ENCODE data around the gene PCSK5.
A peak's percentile ranks its signal among the peaks of the same experiment; 100 is the strongest.

Gene PCSK5

GRCh38 chr9:75873712-75874111 is 16.8 kb upstream of the PCSK5 start:
- H3K4me3 Mint-ChIP-seq: no peak overlapping the region
- no peaks in the 10 kb centered on the region for H3K36me3 Mint-ChIP-seq (ENCODE audit: low read depth)
- H3K27ac Mint-ChIP-seq: no peak overlapping the region
- peaks cover 14% of the 10 kb centered on the region for H3K4me1 Mint-ChIP-seq (ENCODE audit: low read depth)
- no peaks in the 10 kb centered on the region for H3K9me3 Mint-ChIP-seq
- no peaks in the 10 kb centered on the region for H3K27me3 Mint-ChIP-seq

DNA sequence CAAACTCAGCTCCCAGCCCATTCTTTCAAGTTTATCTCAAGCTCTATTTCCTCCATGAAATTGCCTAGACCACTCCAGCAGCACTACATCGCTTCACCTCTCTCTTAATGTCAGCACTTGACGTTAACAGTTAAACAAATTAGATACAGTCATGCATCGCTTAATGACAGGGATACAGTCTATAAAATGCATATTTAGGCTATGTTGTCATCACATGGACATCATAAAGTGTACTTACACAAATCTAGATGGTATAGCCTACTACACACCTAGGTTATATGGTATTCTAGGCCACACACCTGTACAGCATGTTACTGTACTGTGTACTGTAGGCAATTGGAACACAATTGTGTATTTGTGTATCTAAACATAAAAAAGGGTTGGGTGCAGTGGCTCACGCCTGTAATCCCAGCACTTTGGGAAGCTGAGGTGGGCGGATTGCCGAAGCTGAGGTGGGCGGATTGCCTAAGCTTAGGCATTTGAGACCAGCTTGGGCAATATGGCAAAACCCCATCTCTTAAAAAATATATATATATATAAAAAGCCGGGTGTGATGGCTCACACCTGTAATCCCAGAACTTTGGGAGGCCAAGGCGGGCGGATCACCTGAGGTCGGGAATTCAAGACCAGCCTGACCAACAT is 13.4 kb upstream of the PCSK5 start:
- H3K27ac Mint-ChIP-seq: no peak overlapping the region
- H3K27me3 Mint-ChIP-seq: no peaks in the 10 kb centered on the region
- H3K4me1 Mint-ChIP-seq (ENCODE audit: low read depth): no peaks in the 10 kb centered on the region
- no peaks in the 10 kb centered on the region for H3K36me3 Mint-ChIP-seq (ENCODE audit: low read depth)
- no peak overlapping the region for H3K4me3 Mint-ChIP-seq
- no peaks in the 10 kb centered on the region for H3K9me3 Mint-ChIP-seq

DNA sequence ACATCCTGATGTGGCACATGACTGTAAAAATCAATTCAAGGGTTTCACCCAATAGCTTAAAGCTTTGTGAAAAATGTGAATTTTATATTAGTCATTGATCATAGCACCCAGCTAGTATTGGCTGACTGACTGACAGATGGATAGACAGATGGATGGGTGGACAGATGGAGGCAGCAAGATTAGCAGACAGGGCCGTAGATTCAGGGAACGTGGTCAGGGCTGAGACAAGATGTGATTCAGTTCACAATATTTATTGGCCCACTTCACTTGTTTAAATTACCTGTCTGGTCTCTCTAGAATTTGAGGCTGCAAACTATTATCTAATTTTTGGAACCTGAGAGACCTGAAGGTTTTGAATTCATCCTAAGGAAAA is 12.0 kb upstream of the PCSK5 start:
- no peaks in the 10 kb centered on the region for H3K9me3 Mint-ChIP-seq
- no peak overlapping the region for H3K27ac Mint-ChIP-seq
- no peaks in the 10 kb centered on the region for H3K4me1 Mint-ChIP-seq (ENCODE audit: low read depth)
- H3K36me3 Mint-ChIP-seq (ENCODE audit: low read depth): no peaks in the 10 kb centered on the region
- no peaks in the 10 kb centered on the region for H3K27me3 Mint-ChIP-seq
- no peak overlapping the region for H3K4me3 Mint-ChIP-seq

GRCh38 chr9:75880618-75881017 is 9.9 kb upstream of the PCSK5 start:
- H3K9me3 Mint-ChIP-seq: no peaks in the 10 kb centered on the region
- H3K4me3 Mint-ChIP-seq: no peak overlapping the region
- H3K27ac Mint-ChIP-seq: no peak overlapping the region
- no peaks in the 10 kb centered on the region for H3K4me1 Mint-ChIP-seq (ENCODE audit: low read depth)
- H3K36me3 Mint-ChIP-seq (ENCODE audit: low read depth): no peaks in the 10 kb centered on the region
- H3K27me3 Mint-ChIP-seq: no peaks in the 10 kb centered on the region

DNA sequence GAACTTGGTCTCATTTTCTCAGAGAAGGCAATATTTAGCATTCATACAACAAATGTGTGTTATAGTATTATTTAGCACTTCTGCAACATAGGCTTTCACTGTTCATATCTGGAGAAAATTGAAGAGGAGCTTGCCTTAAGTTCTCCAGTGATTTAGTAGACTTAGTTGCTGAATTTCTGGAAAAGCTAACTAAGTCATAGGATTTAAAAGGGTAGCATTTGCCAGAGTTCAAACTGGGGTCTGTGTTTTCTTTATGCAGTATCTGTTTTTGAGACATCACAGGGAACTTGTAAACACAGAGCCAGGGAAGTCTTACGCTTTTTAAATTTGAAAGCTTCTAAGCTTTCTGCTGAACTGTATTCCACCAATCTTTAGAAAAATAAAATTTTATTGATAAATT is 8.7 kb upstream of the PCSK5 start:
- Mint-ChIP-seq H3K27ac (no peak overlapping the region), H3K36me3 (ENCODE audit: low read depth) (no peaks in the 10 kb centered on the region), H3K4me3 (no peak overlapping the region), H3K9me3 (no peaks in the 10 kb centered on the region), H3K27me3 (no peaks in the 10 kb centered on the region), H3K4me1 (ENCODE audit: low read depth) (no peaks in the 10 kb centered on the region)

DNA sequence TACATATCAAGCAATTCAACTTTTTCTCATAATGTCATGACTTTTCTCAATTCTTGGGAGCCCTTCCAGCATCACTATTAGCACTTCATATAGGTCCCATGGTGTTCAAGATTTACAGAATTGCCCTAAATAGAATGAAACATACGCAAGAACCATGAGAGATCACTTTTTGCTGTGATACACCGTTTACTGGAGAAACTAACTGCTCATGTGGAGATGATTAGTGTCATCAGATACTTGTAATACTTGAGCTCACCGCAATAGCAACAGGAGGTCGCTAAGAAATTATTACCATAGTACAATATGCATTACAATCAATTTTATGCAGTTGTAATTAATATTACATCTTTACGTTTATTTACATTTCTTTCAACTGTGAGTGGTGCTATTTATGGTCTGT is 4.8 kb upstream of the PCSK5 start:
- peaks cover 11% of the 10 kb centered on the region for H3K4me1 Mint-ChIP-seq (ENCODE audit: low read depth)
- H3K36me3 Mint-ChIP-seq (ENCODE audit: low read depth): no peaks in the 10 kb centered on the region
- no peaks in the 10 kb centered on the region for H3K9me3 Mint-ChIP-seq
- no peak overlapping the region for H3K4me3 Mint-ChIP-seq
- H3K27me3 Mint-ChIP-seq: peaks cover 6% of the 10 kb centered on the region
- H3K27ac Mint-ChIP-seq: no peak overlapping the region

- Mint-ChIP-seq H3K9me3 (no peaks in the 10 kb centered on the region), H3K27ac (peak overlapping the region; percentile 57), H3K27me3 (peaks cover 9% of the 10 kb centered on the region), H3K4me3 (peak overlapping the region; percentile 91), H3K4me1 (ENCODE audit: low read depth) (peaks cover 39% of the 10 kb centered on the region), H3K36me3 (ENCODE audit: low read depth) (no peaks in the 10 kb centered on the region)
These were observed 896 bp upstream of the PCSK5 start for GRCh38 chr9:75889577-75889976.

DNA sequence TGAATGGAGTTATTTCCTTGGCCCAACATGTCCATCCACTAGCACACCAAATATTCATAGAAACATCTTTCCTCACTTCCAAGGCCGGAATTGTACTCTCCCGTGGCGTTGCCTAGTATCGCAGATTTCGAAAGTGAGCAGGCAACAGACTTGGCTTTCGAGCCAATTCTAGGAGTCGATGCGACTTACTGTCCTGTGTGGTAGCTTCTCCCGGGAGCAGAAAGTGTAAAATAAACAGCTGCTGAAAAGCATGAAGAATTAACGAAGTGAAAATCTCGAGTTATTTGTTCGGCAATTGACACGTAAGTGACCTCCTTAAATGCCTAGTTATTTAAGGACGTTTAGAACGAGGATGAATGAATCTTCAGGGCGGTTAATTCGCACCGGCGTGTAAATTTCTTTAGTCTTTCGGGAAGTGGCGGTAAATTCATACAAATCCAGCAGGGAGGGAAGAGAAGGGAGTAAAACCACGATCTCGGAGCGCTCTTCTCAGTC is 449 bp upstream of the PCSK5 start:
- Mint-ChIP-seq H3K9me3 (no peaks in the 10 kb centered on the region), H3K27ac (peak overlapping the region; percentile 57), H3K36me3 (ENCODE audit: low read depth) (no peaks in the 10 kb centered on the region), H3K4me3 (peak overlapping the region; percentile 91), H3K27me3 (peaks cover 9% of the 10 kb centered on the region), H3K4me1 (ENCODE audit: low read depth) (peaks cover 39% of the 10 kb centered on the region)

- H3K36me3 Mint-ChIP-seq (ENCODE audit: low read depth): no peaks in the 10 kb centered on the region
- H3K27me3 Mint-ChIP-seq: peaks cover 9% of the 10 kb centered on the region
- H3K27ac Mint-ChIP-seq: peak overlapping the region; percentile 57
- peaks cover 46% of the 10 kb centered on the region for H3K4me1 Mint-ChIP-seq (ENCODE audit: low read depth)
- peak overlapping the region; percentile 90 for H3K4me3 Mint-ChIP-seq
- H3K9me3 Mint-ChIP-seq: no peaks in the 10 kb centered on the region
These were observed 836 bp downstream of the PCSK5 start for GRCh38 chr9:75891277-75891741.

DNA sequence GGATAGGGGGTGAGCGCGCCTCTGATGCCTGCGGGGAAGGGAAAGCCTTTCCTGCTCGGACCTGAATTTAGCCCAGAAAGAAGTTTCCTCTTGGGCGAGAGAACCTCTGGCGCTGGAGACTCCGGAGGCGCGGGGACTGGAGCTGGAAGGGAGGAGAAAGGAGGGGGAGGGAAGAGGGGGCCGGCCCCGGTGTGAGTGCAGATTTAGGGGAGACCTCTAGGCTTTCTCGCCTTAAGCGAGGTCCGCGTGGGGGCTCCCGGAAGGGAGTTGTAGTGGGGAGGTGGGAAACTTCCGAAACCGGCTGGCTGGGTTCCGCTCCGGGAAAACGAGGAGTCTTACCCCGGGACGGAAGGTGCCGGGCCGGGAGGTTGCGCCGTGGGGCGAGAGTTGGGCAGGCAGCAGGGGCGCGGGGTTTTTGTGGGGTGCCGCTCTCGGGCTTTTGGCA is 1.3 kb downstream of the PCSK5 start:
- peak overlapping the region; percentile 57 for H3K27ac Mint-ChIP-seq
- H3K4me3 Mint-ChIP-seq: peak overlapping the region; percentile 90
- peaks cover 9% of the 10 kb centered on the region for H3K27me3 Mint-ChIP-seq

DNA sequence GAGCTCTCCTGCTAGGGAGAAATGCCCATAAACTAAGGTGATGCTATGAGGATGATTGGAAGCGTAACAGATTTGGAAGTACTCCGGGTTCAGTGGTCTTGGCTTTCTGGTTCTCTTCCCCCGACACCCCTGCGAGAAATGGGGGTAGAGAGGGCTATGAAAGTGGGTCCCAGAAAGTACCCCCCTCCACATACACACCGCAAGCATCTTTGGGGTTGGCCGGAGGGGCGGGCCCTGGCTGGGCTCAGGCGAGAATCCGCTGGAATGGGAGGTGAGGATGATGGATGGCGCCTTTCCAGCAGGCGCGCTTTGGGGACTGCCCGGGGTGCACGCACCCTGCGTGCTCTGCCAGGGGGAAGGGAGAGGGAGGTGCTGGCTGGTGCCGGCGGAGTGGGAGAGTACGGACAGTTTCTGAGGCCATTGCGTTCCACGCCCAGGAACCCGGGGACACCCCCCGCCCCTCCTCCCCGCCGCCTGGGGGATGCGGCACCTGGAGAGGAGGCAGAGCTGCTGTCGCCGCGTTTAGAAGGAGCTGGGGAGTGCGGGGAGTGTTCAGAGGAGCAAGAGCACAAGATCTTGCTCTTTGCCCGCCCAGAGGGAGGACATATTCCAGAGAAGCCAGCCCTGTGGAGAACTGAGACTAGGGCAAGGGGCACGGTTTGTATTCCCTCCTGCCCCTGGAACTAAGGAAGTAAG is 1.9 kb downstream of the PCSK5 start:
- Mint-ChIP-seq H3K36me3 (ENCODE audit: low read depth) (no peaks in the 10 kb centered on the region), H3K4me1 (ENCODE audit: low read depth) (peaks cover 49% of the 10 kb centered on the region), H3K9me3 (no peaks in the 10 kb centered on the region), H3K4me3 (peak overlapping the region; percentile 90), H3K27me3 (peaks cover 9% of the 10 kb centered on the region), H3K27ac (peak overlapping the region; percentile 57)

More for the DNA sequence above, 1.3 kb downstream of the PCSK5 start:
- peaks cover 48% of the 10 kb centered on the region for H3K4me1 Mint-ChIP-seq (ENCODE audit: low read depth)
- H3K36me3 Mint-ChIP-seq (ENCODE audit: low read depth): no peaks in the 10 kb centered on the region
- H3K9me3 Mint-ChIP-seq: no peaks in the 10 kb centered on the region

GRCh38 chr9:75893106-75893505 is 2.6 kb downstream of the PCSK5 start:
- Mint-ChIP-seq H3K4me1 (ENCODE audit: low read depth) (peaks cover 49% of the 10 kb centered on the region), H3K27me3 (peaks cover 8% of the 10 kb centered on the region)

GRCh38 chr9:75894566-75894965 is 4.1 kb downstream of the PCSK5 start:
- H3K27me3 Mint-ChIP-seq: peaks cover 6% of the 10 kb centered on the region
- H3K36me3 Mint-ChIP-seq (ENCODE audit: low read depth): no peaks in the 10 kb centered on the region
- H3K4me1 Mint-ChIP-seq (ENCODE audit: low read depth): peaks cover 44% of the 10 kb centered on the region
- H3K9me3 Mint-ChIP-seq: no peaks in the 10 kb centered on the region
- no peak overlapping the region for H3K27ac Mint-ChIP-seq
- H3K4me3 Mint-ChIP-seq: no peak overlapping the region

More at GRCh38 chr9:75893106-75893505, 2.6 kb downstream of the PCSK5 start:
- H3K9me3 Mint-ChIP-seq: no peaks in the 10 kb centered on the region
- no peaks in the 10 kb centered on the region for H3K36me3 Mint-ChIP-seq (ENCODE audit: low read depth)
- H3K4me3 Mint-ChIP-seq: peak overlapping the region; percentile 90
- no peak overlapping the region for H3K27ac Mint-ChIP-seq

DNA sequence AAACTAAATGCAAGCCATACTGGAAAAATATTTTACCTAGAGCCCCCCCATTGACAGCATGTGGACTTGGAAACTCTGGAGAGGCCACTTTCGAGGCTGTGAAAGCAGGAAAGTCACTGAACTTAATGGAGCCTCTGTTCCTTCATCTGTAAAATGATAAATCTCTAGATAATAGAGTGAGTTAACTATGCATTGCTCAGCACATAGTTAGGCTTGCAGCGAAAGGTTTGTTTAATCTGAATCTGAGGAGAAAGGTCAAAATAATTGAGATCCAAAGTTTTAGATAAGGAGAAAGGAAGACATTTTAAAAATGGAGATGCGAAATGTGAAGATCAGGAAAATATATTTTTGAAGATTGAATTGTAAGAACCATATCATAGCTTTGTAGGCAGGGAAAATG is 4.6 kb downstream of the PCSK5 start:
- Mint-ChIP-seq H3K4me3 (no peak overlapping the region), H3K4me1 (ENCODE audit: low read depth) (peaks cover 38% of the 10 kb centered on the region), H3K27ac (no peak overlapping the region), H3K9me3 (no peaks in the 10 kb centered on the region), H3K36me3 (ENCODE audit: low read depth) (no peaks in the 10 kb centered on the region), H3K27me3 (peaks cover 3% of the 10 kb centered on the region)

GRCh38 chr9:75896193-75896592 is 5.7 kb downstream of the PCSK5 start:
- H3K4me1 Mint-ChIP-seq (ENCODE audit: low read depth): peaks cover 38% of the 10 kb centered on the region
- H3K27me3 Mint-ChIP-seq: peaks cover 3% of the 10 kb centered on the region
- no peak overlapping the region for H3K27ac Mint-ChIP-seq
- no peaks in the 10 kb centered on the region for H3K36me3 Mint-ChIP-seq (ENCODE audit: low read depth)
- H3K4me3 Mint-ChIP-seq: no peak overlapping the region
- H3K9me3 Mint-ChIP-seq: peaks cover 5% of the 10 kb centered on the region

Data from stimulated activated naive CD8-positive, alpha-beta T cell treated with anti-CD3 and anti-CD28 coated beads, Interleukin-15, Interleukin-2, amounts not matched to agents 100 ng/mL and 50 ng/mL, for 24 hours (primary cell).